Measurements from ENCODE around the gene GZF1. TPM values are rescaled to one million over a fixed set of nuclear protein-coding genes. Genes with fewer than 3 reads are reported as not detected.
A peak's percentile ranks its signal among the peaks of the same experiment; 100 is the strongest.

The GZF1 gene
- total RNA-seq, 2 donors from 2014 or later = 5.9 to 9.5 TPM

DNA sequence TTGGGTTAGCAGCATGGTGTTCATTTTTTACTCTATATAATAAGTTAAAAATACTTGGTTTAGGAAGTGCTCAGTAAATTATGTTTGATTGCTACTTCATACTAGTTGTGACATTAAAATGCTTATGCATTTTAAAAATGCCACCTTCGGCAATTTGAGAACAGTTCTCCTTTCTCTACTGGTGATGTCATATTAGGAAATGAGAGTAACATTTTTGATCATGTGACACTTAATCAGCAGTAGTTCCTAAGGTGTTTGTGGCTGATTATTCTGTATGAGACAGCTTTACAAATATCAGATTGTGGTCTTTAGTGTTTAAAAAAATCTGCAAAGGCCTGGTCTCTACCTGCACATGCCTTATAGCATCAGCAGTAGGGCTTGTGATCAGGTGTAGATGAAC is 4.4 kb downstream of the GZF1 start:
- no peaks in the 10 kb centered on the region for H3K9me3 Mint-ChIP-seq
- peak overlapping the region; percentile 79 for H3K27ac Mint-ChIP-seq
- ATAC-seq (replicated peaks in 1 of 2) = no peak
- H3K27me3 Mint-ChIP-seq (ENCODE audit: low read depth) = no peaks in the 10 kb centered on the region
- peak overlapping the region; percentile 41 to 68 for H3K4me3 Mint-ChIP-seq
- H3K4me1 Mint-ChIP-seq (ENCODE audit: low read depth) = peaks cover 51% of the 10 kb centered on the region
- peaks cover 16 to 22% of the 10 kb centered on the region in 2 donors for H3K36me3 Mint-ChIP-seq (ENCODE audit: insufficient read depth in 2 of 2)
- no peak for DNase-seq

- H3K27me3 Mint-ChIP-seq (ENCODE audit: low read depth) = no peaks in the 10 kb centered on the region
Measured at GRCh38 chr20:23367770-23368169, 5.8 kb downstream of the GZF1 start.

DNA sequence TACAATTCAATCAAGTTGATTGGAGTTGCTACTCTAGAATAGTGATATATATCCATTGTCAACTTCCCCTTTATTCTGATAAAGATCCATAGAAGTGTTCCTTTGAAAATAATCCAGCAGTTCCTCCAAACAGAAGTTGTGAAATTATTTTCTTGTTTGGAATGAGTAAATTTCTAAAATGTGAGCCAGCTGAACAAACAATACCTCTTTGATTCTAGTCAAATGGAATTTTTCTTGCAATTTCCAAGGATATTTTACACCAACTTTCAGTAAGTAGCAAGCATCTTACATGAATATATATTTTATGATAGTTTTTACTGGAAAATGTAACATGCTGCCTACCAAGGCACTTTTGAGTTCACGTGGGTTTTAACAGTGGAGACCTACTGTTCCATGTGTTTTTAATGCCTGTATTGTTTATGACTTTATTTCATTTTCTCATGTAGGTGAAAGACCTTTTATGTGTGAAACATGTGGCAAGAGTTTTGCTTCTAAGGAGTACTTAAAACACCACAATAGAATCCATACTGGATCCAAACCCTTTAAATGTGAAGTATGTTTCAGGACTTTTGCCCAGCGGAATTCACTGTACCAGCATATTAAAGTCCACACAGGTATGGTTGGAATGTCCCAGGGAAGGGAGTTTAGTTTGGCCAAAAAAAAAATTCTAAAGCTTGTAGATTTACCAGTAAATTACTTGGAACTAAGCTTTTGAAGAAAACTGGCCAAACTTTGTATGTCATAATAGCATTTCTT is 6.5 kb downstream of the GZF1 start:
- Mint-ChIP-seq H3K4me3 (no peak overlapping the region), H3K27ac (no peak overlapping the region), H3K36me3 (ENCODE audit: insufficient read depth in 2 of 2) (peaks cover 17 to 23% of the 10 kb centered on the region in 2 donors), H3K9me3 (no peaks in the 10 kb centered on the region), H3K4me1 (ENCODE audit: low read depth) (peaks cover 43% of the 10 kb centered on the region), H3K27me3 (ENCODE audit: low read depth) (no peaks in the 10 kb centered on the region)
- DNase-seq (no peak), ATAC-seq (replicated peaks in 1 of 2) (no peak)

More at GRCh38 chr20:23367770-23368169, 5.8 kb downstream of the GZF1 start:
- Mint-ChIP-seq H3K27ac (no peak overlapping the region), H3K36me3 (ENCODE audit: insufficient read depth in 2 of 2) (peaks cover 16 to 22% of the 10 kb centered on the region in 2 donors), H3K4me3 (peak overlapping the region in 1 of 2 donors; percentile 55), H3K9me3 (no peaks in the 10 kb centered on the region), H3K4me1 (ENCODE audit: low read depth) (peaks cover 51% of the 10 kb centered on the region)
- DNase-seq (no peak), ATAC-seq (replicated peaks in 1 of 2) (peak; percentile 76 to 79)

GRCh38 chr20:23369072-23369823 is 7.3 kb downstream of the GZF1 start:
- no peak overlapping the region for H3K27ac Mint-ChIP-seq
- H3K4me1 Mint-ChIP-seq (ENCODE audit: low read depth) = peaks cover 37% of the 10 kb centered on the region
- H3K27me3 Mint-ChIP-seq (ENCODE audit: low read depth) = no peaks in the 10 kb centered on the region
- no peaks in the 10 kb centered on the region for H3K9me3 Mint-ChIP-seq
- no peak for ATAC-seq (replicated peaks in 1 of 2)
- H3K4me3 Mint-ChIP-seq = no peak overlapping the region
- peaks cover 17 to 24% of the 10 kb centered on the region in 2 donors for H3K36me3 Mint-ChIP-seq (ENCODE audit: insufficient read depth in 2 of 2)
- no peak for DNase-seq

DNA sequence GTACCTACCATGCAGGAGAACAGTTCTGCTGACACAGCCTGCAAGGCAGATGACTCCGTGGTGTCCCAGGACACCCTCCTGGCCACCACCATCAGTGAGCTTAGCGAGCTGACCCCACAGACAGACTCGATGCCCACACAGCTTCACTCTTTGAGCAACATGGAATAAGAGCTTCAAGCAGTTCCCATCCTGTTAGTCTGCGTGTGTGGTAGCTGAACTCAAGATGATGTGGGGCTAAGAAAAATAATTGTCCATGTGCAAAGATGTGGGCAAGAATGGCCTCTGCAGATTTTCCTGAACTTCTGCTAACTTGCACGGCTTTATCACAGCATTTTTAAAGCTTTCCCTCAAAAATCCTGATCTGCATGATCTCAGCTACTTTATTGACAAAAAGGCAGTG is 8.3 kb downstream of the GZF1 start:
- Mint-ChIP-seq H3K4me1 (ENCODE audit: low read depth) (peaks cover 27% of the 10 kb centered on the region), H3K9me3 (no peaks in the 10 kb centered on the region), H3K27me3 (ENCODE audit: low read depth) (no peaks in the 10 kb centered on the region), H3K4me3 (no peak overlapping the region), H3K36me3 (ENCODE audit: insufficient read depth in 2 of 2) (peaks cover 15% of the 10 kb centered on the region in 2 donors), H3K27ac (no peak overlapping the region)
- DNase-seq (no peak), ATAC-seq (replicated peaks in 1 of 2) (no peak)

DNA sequence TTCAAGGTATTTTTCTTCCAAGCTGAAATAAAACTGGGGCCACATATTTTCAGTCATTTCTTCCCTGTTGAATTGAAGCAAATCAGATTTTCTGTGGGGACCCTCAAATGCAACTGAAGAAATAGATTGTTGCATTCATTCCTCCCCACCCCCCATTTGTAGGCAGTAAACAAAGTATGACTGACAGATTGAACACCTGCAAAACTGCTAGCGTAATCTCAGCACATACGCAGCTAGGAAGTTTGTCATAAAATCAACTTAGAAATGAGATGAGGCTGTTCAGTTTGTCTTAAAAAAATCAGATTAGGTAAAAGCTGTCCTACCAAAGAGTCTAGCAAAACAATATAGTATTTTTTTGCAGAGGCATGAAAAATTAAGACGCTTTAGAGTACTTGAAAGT is 8.9 kb downstream of the GZF1 start:
- ATAC-seq (replicated peaks in 1 of 2) (no peak), DNase-seq (no peak)
- Mint-ChIP-seq H3K4me1 (ENCODE audit: low read depth) (peaks cover 28% of the 10 kb centered on the region), H3K27me3 (ENCODE audit: low read depth) (no peaks in the 10 kb centered on the region), H3K27ac (no peak overlapping the region), H3K9me3 (no peaks in the 10 kb centered on the region), H3K36me3 (ENCODE audit: insufficient read depth in 2 of 2) (peaks cover 16 to 17% of the 10 kb centered on the region in 2 donors), H3K4me3 (no peak overlapping the region)

DNA sequence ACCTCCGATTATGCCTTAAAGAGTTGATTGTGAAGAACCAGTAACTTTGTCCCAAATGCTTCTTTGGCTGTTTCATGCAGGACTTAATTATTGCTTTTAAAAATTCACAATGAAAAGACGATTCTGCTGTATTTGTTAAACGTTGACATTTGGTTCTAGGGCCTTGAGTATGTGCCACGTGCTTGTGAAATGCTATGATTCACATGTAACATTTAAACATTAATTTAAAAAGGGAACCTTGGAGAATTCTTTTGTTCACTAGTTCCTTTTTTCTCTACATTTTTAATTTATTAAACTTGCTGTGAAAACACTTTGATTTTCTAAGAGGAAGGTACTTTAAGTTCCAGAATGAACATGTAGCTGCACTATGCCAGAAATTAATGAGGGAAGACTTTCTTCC is 9.5 kb downstream of the GZF1 start:
- DNase-seq (no peak), ATAC-seq (replicated peaks in 1 of 2) (no peak)
- Mint-ChIP-seq H3K27me3 (ENCODE audit: low read depth) (no peaks in the 10 kb centered on the region), H3K27ac (peak overlapping the region; percentile 24), H3K36me3 (ENCODE audit: insufficient read depth in 2 of 2) (peaks cover 15 to 17% of the 10 kb centered on the region in 2 donors), H3K4me3 (no peak overlapping the region), H3K9me3 (no peaks in the 10 kb centered on the region), H3K4me1 (ENCODE audit: low read depth) (peaks cover 24% of the 10 kb centered on the region)

DNA sequence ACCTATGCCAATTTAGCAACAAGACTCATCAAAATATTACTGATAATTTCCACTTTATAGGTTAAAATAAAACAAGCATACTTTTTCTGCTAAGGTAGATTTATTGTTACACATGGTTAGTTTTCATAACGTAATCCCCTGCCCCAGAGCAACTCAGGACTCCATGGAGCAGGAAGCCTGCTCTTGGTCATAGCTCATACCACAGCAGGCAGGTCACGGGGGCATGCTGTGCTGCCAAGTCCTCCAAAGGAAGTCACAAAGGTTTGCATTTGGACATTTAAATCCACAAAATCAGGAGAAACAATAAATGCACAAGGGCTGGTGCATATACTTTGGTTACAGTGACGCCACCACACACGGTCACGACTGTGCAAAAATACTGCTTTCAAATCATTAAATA is 12.5 kb downstream of the GZF1 start:
- H3K4me3 Mint-ChIP-seq = no peak overlapping the region
- DNase-seq (no peak), ATAC-seq (replicated peaks in 1 of 2) (no peak)
- H3K27me3 Mint-ChIP-seq (ENCODE audit: low read depth) = no peaks in the 10 kb centered on the region
- no peak overlapping the region for H3K27ac Mint-ChIP-seq
- H3K36me3 Mint-ChIP-seq (ENCODE audit: insufficient read depth in 2 of 2) = peaks cover 11 to 21% of the 10 kb centered on the region in 2 donors
- no peaks in the 10 kb centered on the region for H3K9me3 Mint-ChIP-seq
- peaks cover 7% of the 10 kb centered on the region for H3K4me1 Mint-ChIP-seq (ENCODE audit: low read depth)

GRCh38 chr20:23375827-23376226 is 13.8 kb downstream of the GZF1 start:
- DNase-seq = no peak
- Mint-ChIP-seq H3K4me1 (ENCODE audit: low read depth) (peaks cover 7% of the 10 kb centered on the region), H3K9me3 (no peaks in the 10 kb centered on the region), H3K27me3 (ENCODE audit: low read depth) (no peaks in the 10 kb centered on the region), H3K36me3 (ENCODE audit: insufficient read depth in 2 of 2) (peaks cover 3 to 16% of the 10 kb centered on the region in 2 donors), H3K4me3 (no peak overlapping the region), H3K27ac (peak overlapping the region; percentile 21)
- peak in 1 of 2 donors; percentile 71 for ATAC-seq (replicated peaks in 1 of 2)

DNA sequence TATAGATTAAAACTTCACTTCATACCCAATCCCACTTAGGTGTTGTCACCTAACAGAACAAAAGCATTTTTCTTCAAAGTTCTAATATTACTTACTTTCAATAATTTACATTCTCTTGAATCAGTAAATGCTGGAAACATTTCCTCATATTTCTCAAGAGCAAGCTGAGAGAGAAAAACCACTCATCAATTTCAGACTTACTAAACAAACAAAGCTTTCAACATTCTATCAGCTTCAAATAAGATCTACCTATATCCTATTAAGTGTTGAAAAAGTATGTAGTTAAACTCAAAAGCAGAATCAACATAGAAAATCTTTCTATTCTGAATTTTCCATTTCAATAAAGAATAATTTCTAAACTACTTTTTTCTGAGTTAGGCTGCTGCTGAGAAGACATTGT is 17.8 kb downstream of the GZF1 start:
- Mint-ChIP-seq H3K27me3 (ENCODE audit: low read depth) (no peaks in the 10 kb centered on the region), H3K36me3 (ENCODE audit: insufficient read depth in 2 of 2) (peaks cover 7 to 22% of the 10 kb centered on the region in 2 donors), H3K9me3 (peaks cover 0 to 2% of the 10 kb centered on the region in 2 donors), H3K4me1 (ENCODE audit: low read depth) (peaks cover 7% of the 10 kb centered on the region), H3K4me3 (no peak overlapping the region), H3K27ac (no peak overlapping the region)
- ATAC-seq (replicated peaks in 1 of 2) (no peak), DNase-seq (no peak)

DNA sequence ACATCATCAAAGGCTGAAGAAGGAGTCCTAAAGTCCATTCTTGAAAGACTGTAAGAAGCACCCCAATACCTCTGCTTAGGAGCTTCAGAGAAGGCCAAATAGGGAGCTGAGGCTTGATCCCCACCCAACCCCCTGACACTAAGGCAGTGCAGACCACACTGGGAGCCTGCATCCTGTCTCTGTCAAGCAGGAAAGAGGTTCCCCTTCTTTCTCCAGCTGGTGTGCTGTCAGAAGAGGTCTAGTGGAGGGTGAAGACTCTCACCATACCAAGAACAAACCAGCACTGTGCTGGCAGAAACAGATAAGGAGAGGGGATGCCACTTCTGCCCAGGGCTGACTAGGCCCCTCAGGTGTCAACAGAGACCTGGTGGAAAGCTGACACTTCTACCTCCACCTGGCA is 19.9 kb downstream of the GZF1 start:
- Mint-ChIP-seq H3K36me3 (ENCODE audit: insufficient read depth in 2 of 2) (peaks cover 6 to 14% of the 10 kb centered on the region in 2 donors), H3K27ac (peak overlapping the region; percentile 50), H3K4me1 (ENCODE audit: low read depth) (no peaks in the 10 kb centered on the region), H3K4me3 (no peak overlapping the region), H3K9me3 (peaks cover 0 to 2% of the 10 kb centered on the region in 2 donors), H3K27me3 (ENCODE audit: low read depth) (no peaks in the 10 kb centered on the region)
- no peak for ATAC-seq (replicated peaks in 1 of 2)
- DNase-seq = no peak

DNA sequence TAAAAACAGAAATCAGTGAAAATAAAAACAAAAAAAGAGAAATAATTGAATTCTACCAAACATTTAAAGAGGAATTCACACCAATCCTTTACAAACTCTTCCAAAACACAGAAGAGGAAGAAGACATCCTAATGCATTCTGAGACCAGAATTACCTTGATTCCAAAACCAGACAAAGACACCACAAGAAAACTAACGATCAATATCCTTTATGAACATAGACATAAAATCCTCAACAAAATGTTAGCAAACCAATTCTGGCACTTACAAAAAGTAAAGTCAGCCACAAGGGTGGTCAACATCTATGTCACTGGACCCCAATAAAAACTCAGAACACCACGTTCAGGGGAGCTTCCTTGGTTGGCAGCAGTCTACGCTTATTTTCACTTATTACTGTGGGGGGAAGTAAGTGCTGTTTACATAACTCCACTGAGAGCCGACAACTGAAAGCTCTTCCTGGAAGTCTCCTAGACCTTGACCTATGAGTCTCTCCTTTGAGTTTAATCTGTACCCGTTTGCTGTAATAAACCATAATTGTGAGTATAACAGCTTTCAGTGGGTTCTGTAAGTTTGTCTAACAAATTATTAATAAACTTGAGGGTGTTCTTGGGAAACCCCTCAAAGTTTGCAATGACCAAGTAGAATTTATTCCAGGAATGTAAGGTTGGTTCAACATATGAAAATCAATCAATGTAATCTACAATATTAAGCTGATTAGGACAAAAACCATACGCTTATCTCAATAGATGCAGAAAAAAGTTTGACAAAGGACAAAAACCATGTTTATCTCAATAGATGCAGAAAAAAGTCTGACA is 24.5 kb downstream of the GZF1 start:
- Mint-ChIP-seq H3K27me3 (ENCODE audit: low read depth) (no peaks in the 10 kb centered on the region), H3K36me3 (ENCODE audit: insufficient read depth in 2 of 2) (peaks cover 9 to 18% of the 10 kb centered on the region in 2 donors), H3K4me3 (no peak overlapping the region), H3K4me1 (ENCODE audit: low read depth) (no peaks in the 10 kb centered on the region), H3K9me3 (peaks cover 0 to 2% of the 10 kb centered on the region in 2 donors), H3K27ac (no peak overlapping the region)
- DNase-seq = no peak
- ATAC-seq (replicated peaks in 1 of 2) = no peak

GRCh38 chr20:23387118-23387443 is 25.1 kb downstream of the GZF1 start:
- Mint-ChIP-seq H3K4me3 (no peak overlapping the region), H3K4me1 (ENCODE audit: low read depth) (no peaks in the 10 kb centered on the region), H3K27ac (no peak overlapping the region), H3K27me3 (ENCODE audit: low read depth) (no peaks in the 10 kb centered on the region), H3K36me3 (ENCODE audit: insufficient read depth in 2 of 2) (peaks cover 9 to 18% of the 10 kb centered on the region in 2 donors), H3K9me3 (peaks cover 0 to 2% of the 10 kb centered on the region in 2 donors)
- no peak for DNase-seq
- no peak for ATAC-seq (replicated peaks in 1 of 2)

All from activated T-cell treated with anti-CD3 and anti-CD28 coated beads, Interleukin-2, amount 50 U/mL, for 72 hours (primary cell).